Breast epithelium (tissue), 3 donors: Measurements from ENCODE around the gene ZFPL1.

Experiments used
- POLR2A ChIP-seq: fragments of 450-650 bp; IDR thresholded peaks from one replicate; pipeline ENCODE4 v1.6.1; 2016; ENCODE audit warnings: antibody characterized with exemption, mild to moderate bottlenecking, moderate library complexity
- POLR2AphosphoS5 ChIP-seq, 3 donors: sonication (generic); formaldehyde crosslinking; IDR thresholded peaks; one replicate each; pipeline ENCODE4 v1.6.1; 2017; ENCODE audit warnings: antibody characterized with exemption in 3 of 3
- TF ChIP-seq, protein P1 (sequence below), 3 donors: fragments of 450-650 bp; IDR thresholded peaks; one replicate each; pipeline ENCODE4 v1.5.1; 2016 to 2017; ENCODE audit warnings: antibody characterized with exemption in 3 of 3, mild to moderate bottlenecking in 3 of 3, moderate library complexity in 3 of 3

DNA sequence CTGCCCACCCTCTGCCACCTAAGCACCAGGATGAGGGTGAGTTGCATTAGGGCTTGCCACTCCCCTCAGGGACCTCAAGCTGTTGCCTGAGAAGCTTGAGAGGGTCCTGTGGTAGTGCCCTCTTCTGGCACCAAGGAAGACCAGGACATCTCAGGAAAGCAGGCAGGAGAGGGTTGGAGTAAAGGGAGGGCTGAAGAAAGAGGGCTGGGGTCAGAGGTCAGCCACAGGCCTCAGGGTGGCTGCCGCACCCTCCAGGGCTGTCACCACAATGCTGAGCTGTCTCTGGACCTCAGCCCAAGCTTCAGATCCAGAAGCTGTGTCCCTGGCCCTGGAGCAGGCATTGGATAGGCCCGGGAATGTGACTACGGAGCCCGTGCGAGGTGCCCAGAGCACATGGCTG, 39.0 kb upstream of the ZFPL1 start:
- TF ChIP-seq, protein P1, sequence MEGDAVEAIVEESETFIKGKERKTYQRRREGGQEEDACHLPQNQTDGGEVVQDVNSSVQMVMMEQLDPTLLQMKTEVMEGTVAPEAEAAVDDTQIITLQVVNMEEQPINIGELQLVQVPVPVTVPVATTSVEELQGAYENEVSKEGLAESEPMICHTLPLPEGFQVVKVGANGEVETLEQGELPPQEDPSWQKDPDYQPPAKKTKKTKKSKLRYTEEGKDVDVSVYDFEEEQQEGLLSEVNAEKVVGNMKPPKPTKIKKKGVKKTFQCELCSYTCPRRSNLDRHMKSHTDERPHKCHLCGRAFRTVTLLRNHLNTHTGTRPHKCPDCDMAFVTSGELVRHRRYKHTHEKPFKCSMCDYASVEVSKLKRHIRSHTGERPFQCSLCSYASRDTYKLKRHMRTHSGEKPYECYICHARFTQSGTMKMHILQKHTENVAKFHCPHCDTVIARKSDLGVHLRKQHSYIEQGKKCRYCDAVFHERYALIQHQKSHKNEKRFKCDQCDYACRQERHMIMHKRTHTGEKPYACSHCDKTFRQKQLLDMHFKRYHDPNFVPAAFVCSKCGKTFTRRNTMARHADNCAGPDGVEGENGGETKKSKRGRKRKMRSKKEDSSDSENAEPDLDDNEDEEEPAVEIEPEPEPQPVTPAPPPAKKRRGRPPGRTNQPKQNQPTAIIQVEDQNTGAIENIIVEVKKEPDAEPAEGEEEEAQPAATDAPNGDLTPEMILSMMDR (IDR thresholded peaks at IDR 0.05): no peak
- TF ChIP-seq POLR2A (no peak), POLR2AphosphoS5 (IDR thresholded peaks at IDR 0.05) (no peak)
